ENCODE results near the gene LBH.

DNA sequence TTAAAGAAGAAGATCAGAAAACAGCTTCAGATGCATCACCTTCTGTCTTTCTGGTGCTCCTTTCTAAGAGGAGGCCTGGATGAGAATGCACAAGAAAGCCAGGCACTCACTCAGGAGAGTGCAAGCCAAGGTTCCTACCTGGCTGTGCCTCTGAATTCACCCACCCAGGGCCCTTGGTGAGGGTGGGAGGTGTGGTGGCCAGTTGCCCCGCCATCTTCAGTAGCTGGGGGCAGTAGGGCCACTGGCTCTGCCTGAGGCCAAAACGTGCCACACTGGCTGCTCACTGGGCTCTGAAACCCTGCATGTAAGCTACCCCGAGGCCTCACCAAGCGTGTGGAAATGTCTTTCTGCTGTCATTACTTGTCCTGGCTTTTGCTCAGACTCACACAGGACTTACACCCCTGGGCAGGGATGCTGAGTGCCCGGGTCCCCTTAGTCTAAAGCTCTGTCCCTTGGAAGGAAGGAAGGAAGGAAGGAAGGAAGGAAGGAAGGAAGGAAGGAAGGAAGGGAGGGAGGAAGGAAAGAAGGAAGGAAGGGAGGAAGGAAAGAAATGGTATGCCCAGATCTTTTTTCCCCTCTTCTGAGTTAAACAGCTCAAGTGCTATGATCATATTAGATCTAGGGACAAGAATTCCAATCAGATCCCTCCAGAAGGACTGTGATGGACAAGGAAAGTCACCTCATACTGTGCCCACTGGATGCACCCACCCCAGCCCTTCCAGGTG lies 8.5 kb upstream of the LBH start:
- TF ChIP-seq, protein P1, sequence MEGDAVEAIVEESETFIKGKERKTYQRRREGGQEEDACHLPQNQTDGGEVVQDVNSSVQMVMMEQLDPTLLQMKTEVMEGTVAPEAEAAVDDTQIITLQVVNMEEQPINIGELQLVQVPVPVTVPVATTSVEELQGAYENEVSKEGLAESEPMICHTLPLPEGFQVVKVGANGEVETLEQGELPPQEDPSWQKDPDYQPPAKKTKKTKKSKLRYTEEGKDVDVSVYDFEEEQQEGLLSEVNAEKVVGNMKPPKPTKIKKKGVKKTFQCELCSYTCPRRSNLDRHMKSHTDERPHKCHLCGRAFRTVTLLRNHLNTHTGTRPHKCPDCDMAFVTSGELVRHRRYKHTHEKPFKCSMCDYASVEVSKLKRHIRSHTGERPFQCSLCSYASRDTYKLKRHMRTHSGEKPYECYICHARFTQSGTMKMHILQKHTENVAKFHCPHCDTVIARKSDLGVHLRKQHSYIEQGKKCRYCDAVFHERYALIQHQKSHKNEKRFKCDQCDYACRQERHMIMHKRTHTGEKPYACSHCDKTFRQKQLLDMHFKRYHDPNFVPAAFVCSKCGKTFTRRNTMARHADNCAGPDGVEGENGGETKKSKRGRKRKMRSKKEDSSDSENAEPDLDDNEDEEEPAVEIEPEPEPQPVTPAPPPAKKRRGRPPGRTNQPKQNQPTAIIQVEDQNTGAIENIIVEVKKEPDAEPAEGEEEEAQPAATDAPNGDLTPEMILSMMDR (IDR thresholded peaks at IDR 0.05; ENCODE audit: insufficient read depth, low read depth, low read length), result no peak
- no peak for TF ChIP-seq EZH2 (IDR thresholded peaks at IDR 0.05; ENCODE audit: insufficient read depth, low read length)
